ENCODE results near the gene SULT1B1.

SULT1B1 gene

DNA sequence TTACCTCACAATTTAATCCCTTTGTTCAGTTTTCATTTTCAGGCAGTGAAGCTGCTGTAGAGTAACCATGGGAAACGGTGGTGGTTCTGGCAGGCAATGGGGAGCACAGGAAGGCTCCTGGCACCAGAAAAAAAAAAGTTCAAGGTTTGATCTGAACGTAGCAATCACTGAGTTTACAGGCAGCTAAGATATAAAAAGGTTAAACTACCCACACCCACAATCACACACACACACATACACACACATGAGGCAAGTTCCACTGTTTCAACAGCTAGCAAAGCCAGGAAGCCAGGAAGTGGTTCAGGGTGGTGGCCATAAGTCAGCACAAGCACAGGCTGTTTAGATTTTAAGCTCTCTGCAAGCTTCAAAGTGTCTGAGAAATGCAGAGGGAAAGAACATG, at the start of gene SULT1B1:
SULT1B1 (minus strand) TSS at position 166 of the 400 bp plus-strand sequence. CDS start 5,403 bp downstream, outside the sequence.
- TF ChIP-seq, protein P1, sequence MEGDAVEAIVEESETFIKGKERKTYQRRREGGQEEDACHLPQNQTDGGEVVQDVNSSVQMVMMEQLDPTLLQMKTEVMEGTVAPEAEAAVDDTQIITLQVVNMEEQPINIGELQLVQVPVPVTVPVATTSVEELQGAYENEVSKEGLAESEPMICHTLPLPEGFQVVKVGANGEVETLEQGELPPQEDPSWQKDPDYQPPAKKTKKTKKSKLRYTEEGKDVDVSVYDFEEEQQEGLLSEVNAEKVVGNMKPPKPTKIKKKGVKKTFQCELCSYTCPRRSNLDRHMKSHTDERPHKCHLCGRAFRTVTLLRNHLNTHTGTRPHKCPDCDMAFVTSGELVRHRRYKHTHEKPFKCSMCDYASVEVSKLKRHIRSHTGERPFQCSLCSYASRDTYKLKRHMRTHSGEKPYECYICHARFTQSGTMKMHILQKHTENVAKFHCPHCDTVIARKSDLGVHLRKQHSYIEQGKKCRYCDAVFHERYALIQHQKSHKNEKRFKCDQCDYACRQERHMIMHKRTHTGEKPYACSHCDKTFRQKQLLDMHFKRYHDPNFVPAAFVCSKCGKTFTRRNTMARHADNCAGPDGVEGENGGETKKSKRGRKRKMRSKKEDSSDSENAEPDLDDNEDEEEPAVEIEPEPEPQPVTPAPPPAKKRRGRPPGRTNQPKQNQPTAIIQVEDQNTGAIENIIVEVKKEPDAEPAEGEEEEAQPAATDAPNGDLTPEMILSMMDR (IDR thresholded peaks at IDR 0.05): no peak
- peak within 1 kb of the TSS; percentile 69 to 83 for H3K4me3 ChIP-seq (ENCODE audit: low read depth in 1 of 2, low read length in 1 of 2)
- no peaks in the 10 kb centered on the region for H3K27me3 ChIP-seq
- peaks cover 48 to 53% of the 10 kb centered on the region in 2 experiments for H3K4me1 ChIP-seq (ENCODE audit: control insufficient read depth in 1 of 2, insufficient read depth in 1 of 2, low read depth in 1 of 2, low read length in 1 of 2)
- no peaks in the 10 kb centered on the region for H3K36me3 ChIP-seq
- peak within 1 kb of the TSS; percentile 87 for H3K27ac ChIP-seq
- no peaks in the 10 kb centered on the region for H3K9me3 ChIP-seq

DNA sequence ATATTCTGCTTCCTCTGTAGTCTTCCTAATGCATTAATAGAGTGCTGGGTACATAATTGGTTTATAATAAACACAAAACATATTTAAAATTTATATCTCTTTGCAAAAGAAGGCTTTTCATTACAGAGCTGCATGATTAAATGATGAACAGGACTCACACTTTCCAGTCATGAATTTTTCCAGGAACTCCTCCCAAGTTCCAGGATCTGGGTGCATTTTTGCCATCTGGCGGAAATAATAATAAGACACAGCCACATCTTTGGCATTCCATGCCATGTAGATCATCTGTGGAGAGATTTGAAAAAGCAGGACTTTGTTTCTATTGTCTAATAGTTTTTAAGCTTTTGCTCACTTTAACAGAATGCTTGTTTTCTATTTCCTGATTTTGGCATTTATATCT, 40.2 kb upstream of the SULT1B1 start:
- TF ChIP-seq, protein P1 (IDR thresholded peaks at IDR 0.05): no peak
- Histone ChIP-seq H3K36me3 (no peaks in the 10 kb centered on the region), H3K9me3 (no peaks in the 10 kb centered on the region), H3K4me3 (ENCODE audit: low read depth in 1 of 2, low read length in 1 of 2) (no peak overlapping the region), H3K27me3 (no peaks in the 10 kb centered on the region), H3K4me1 (ENCODE audit: control insufficient read depth in 1 of 2, insufficient read depth in 1 of 2, low read depth in 1 of 2, low read length in 1 of 2) (no peaks in the 10 kb centered on the region), H3K27ac (no peak overlapping the region)

DNA sequence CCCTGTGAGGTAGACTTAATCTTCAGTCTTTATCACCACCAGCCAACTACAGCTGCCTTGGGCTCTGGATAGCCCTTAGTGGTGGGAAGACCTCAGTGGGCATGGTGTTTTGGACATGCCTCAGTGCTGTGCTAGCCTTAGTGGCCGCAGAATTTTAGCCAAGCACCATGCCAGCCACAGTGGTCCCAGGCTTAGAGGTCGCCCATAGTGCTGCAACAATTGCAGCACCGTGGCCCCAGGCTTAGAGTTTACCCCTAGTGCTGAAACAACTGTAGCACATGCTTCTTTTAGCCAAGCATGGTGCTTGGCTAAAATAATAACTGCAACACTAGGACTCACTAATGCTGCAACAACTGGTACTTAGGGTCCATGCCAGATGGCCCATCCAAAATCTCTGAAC, 38.9 kb upstream of the SULT1B1 start:
- TF ChIP-seq, protein P1 (IDR thresholded peaks at IDR 0.05): no peak
- Histone ChIP-seq H3K36me3 (no peaks in the 10 kb centered on the region), H3K27me3 (no peaks in the 10 kb centered on the region), H3K4me3 (ENCODE audit: low read depth in 1 of 2, low read length in 1 of 2) (no peak overlapping the region), H3K4me1 (ENCODE audit: control insufficient read depth in 1 of 2, insufficient read depth in 1 of 2, low read depth in 1 of 2, low read length in 1 of 2) (no peaks in the 10 kb centered on the region), H3K27ac (no peak overlapping the region), H3K9me3 (no peaks in the 10 kb centered on the region)

DNA sequence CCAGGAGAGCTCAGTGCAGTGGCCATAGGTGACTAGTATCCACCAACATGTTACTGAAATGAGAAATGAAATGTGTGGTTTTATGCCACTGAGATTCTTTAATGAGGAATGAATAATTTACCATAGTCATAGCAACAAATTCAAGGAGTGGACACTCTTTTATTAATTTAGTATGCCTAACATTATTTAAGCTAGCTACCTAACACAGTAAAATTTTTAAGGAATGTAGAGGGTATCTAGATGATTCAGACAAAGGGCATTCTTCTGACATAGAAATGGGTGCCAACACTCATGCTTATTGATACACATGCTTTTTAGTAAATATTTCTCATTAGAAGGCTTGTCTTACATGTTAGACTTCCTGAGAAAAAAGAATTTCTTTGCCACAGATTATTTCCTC, 33.3 kb upstream of the SULT1B1 start:
- no peaks in the 10 kb centered on the region for H3K9me3 ChIP-seq
- no peaks in the 10 kb centered on the region for H3K27me3 ChIP-seq
- H3K36me3 ChIP-seq: no peaks in the 10 kb centered on the region
- H3K4me1 ChIP-seq (ENCODE audit: control insufficient read depth in 1 of 2, insufficient read depth in 1 of 2, low read depth in 1 of 2, low read length in 1 of 2): no peaks in the 10 kb centered on the region
- no peak overlapping the region for H3K27ac ChIP-seq
- TF ChIP-seq, protein P1 (IDR thresholded peaks at IDR 0.05): no peak
- H3K4me3 ChIP-seq (ENCODE audit: low read depth in 1 of 2, low read length in 1 of 2): no peak overlapping the region

DNA sequence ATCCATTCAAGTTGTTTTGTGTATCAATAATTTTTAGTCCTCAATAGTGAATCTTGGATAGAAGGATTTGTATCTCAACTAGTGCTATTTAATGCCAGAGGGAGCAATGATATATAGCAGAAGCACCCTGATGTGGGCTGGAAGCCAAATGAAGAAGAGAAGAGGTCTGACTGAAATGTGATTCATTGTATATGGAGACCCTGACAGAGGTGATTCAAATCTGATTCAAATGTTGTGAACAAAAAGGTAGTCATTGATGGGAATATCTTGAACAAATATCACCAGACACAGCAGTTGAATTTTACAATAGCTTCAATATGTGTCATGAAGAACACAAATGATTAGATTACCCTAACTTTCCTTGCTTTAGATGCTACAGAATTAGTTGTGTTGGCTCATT, 27.5 kb upstream of the SULT1B1 start:
- H3K4me3 ChIP-seq (ENCODE audit: low read depth in 1 of 2, low read length in 1 of 2): no peak overlapping the region
- H3K27me3 ChIP-seq: no peaks in the 10 kb centered on the region
- H3K9me3 ChIP-seq: no peaks in the 10 kb centered on the region
- no peak overlapping the region for H3K27ac ChIP-seq
- TF ChIP-seq, protein P1 (IDR thresholded peaks at IDR 0.05): no peak
- H3K4me1 ChIP-seq (ENCODE audit: control insufficient read depth in 1 of 2, insufficient read depth in 1 of 2, low read depth in 1 of 2, low read length in 1 of 2): no peaks in the 10 kb centered on the region
- H3K36me3 ChIP-seq: no peaks in the 10 kb centered on the region

DNA sequence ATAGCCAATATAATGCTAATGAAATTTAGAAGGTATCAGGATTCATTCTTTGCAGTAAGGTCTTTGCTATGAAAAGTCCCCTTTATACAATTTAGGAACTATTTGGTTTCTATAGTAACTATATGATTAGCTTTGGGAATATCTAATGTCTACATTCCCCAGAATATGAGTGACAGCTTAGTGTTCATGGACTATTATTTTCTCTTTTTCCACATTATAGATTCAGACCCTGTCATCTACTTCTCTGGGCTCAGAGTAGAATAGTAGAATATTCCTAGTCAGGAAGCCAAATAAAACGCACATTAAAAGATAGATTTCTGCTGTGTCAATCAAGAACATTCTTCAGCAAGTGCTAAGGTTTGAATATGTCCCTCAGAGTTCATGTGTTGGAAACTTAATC, 26.1 kb upstream of the SULT1B1 start:
- H3K27me3 ChIP-seq: no peaks in the 10 kb centered on the region
- no peaks in the 10 kb centered on the region for H3K9me3 ChIP-seq
- H3K36me3 ChIP-seq: no peaks in the 10 kb centered on the region
- no peaks in the 10 kb centered on the region for H3K4me1 ChIP-seq (ENCODE audit: control insufficient read depth in 1 of 2, insufficient read depth in 1 of 2, low read depth in 1 of 2, low read length in 1 of 2)
- TF ChIP-seq, protein P1 (IDR thresholded peaks at IDR 0.05): no peak
- no peak overlapping the region for H3K4me3 ChIP-seq (ENCODE audit: low read depth in 1 of 2, low read length in 1 of 2)
- no peak overlapping the region for H3K27ac ChIP-seq
